Measurements from ENCODE around the gene LSM2. TPM values are rescaled to one million over a fixed set of nuclear protein-coding genes. Genes with fewer than 3 reads are reported as not detected.
"Not testable (repeated sequence)": the region's sequence is repeated elsewhere in the genome, so short reads cannot be mapped to it uniquely, and the experiment has no call there.

LSM2 gene
- 100 to 1,000 TPM; 172 to 174 TPM for total RNA-seq

- Mint-ChIP-seq H3K27ac (peak within 1 kb of the TSS; percentile 86), H3K9me3 (no peaks in the 10 kb centered on the region), H3K4me3 (peak within 1 kb of the TSS; percentile 94), H3K4me1 (ENCODE audit: low read depth) (peaks cover 22% of the 10 kb centered on the region), H3K36me3 (ENCODE audit: low read depth) (peaks cover 9% of the 10 kb centered on the region), H3K27me3 (ENCODE audit: low read depth) (no peaks in the 10 kb centered on the region)
- peak; percentile 98 for DNase-seq
- CTCF ChIA-PET = interaction anchor here (0.5 to 3.6 kb wide), 14 partner anchors 9 to 208 kb away, joined by 3 to 15 read pairs (median 4); partner anchors contain the start of genes HSPA1A, HSPA1B and HSPA1L
- intact Hi-C loops (cut with micrococcal nuclease) = loop anchor here (1.0 kb wide), 2 partner anchors 11 to 21 kb away; partner anchors contain the start of genes HSPA1B and VARS1
Measured at GRCh38 chr6:31806470-31807272, at the start of gene LSM2. LSM2 (minus strand) TSS chr6:31806966; CDS start chr6:31806757, 209 bp downstream.

GRCh38 chr6:31851980-31852718 is 45.4 kb upstream of the LSM2 start:
- H3K4me1 Mint-ChIP-seq (ENCODE audit: low read depth) = not testable (repeated sequence)
- CTCF ChIA-PET = interaction anchor here (0.6 kb wide), 1 partner anchor 802 kb away, joined by 3 read pairs; no protein-coding TSS in a partner anchor

GRCh38 chr6:31851485-31851832 is 44.7 kb upstream of the LSM2 start:
- Mint-ChIP-seq H3K9me3 (peaks cover 4% of the 10 kb centered on the region), H3K4me1 (ENCODE audit: low read depth) (no peaks in the 10 kb centered on the region), H3K4me3 (no peak overlapping the region), H3K36me3 (ENCODE audit: low read depth) (peaks cover 2% of the 10 kb centered on the region), H3K27ac (no peak overlapping the region), H3K27me3 (ENCODE audit: low read depth) (no peaks in the 10 kb centered on the region)
- intact Hi-C loops (cut with micrococcal nuclease) = no loop called here
- CTCF ChIA-PET = interaction anchor here (0.8 kb wide), 1 partner anchor 166 kb away, joined by 3 read pairs; no protein-coding TSS in a partner anchor
- DNase-seq = no peak

More at GRCh38 chr6:31851980-31852718, 45.4 kb upstream of the LSM2 start:
- DNase-seq; H3K27me3 Mint-ChIP-seq (ENCODE audit: low read depth); H3K9me3 Mint-ChIP-seq; H3K27ac Mint-ChIP-seq; H3K4me3 Mint-ChIP-seq; H3K36me3 Mint-ChIP-seq (ENCODE audit: low read depth); intact Hi-C loops (cut with micrococcal nuclease): not testable (repeated sequence)

- no peaks in the 10 kb centered on the region for H3K27me3 Mint-ChIP-seq (ENCODE audit: low read depth)
- H3K4me1 Mint-ChIP-seq (ENCODE audit: low read depth) = no peaks in the 10 kb centered on the region
- H3K36me3 Mint-ChIP-seq (ENCODE audit: low read depth) = peaks cover 2% of the 10 kb centered on the region
- DNase-seq = no peak
- peaks cover 4% of the 10 kb centered on the region for H3K9me3 Mint-ChIP-seq
- H3K27ac Mint-ChIP-seq = no peak overlapping the region
- intact Hi-C loops (cut with micrococcal nuclease) = no loop called here
- no peak overlapping the region for H3K4me3 Mint-ChIP-seq
- CTCF ChIA-PET = interaction anchor here (0.8 kb wide), 1 partner anchor 165 kb away, joined by 3 read pairs; no protein-coding TSS in a partner anchor
Measured at GRCh38 chr6:31850765-31851484, 44.2 kb upstream of the LSM2 start.

GRCh38 chr6:31847276-31847978 is 40.7 kb upstream of the LSM2 start:
- DNase-seq = no peak
- H3K9me3 Mint-ChIP-seq = no peaks in the 10 kb centered on the region
- H3K27ac Mint-ChIP-seq = no peak overlapping the region
- intact Hi-C loops (cut with micrococcal nuclease) = no loop called here
- H3K27me3 Mint-ChIP-seq (ENCODE audit: low read depth) = no peaks in the 10 kb centered on the region
- H3K4me3 Mint-ChIP-seq = no peak overlapping the region
- CTCF ChIA-PET = interaction anchor here (0.7 kb wide), 1 partner anchor 75 kb away, joined by 5 read pairs; no protein-coding TSS in a partner anchor
- no peaks in the 10 kb centered on the region for H3K4me1 Mint-ChIP-seq (ENCODE audit: low read depth)
- H3K36me3 Mint-ChIP-seq (ENCODE audit: low read depth) = peaks cover 1% of the 10 kb centered on the region

GRCh38 chr6:31844507-31844906 is 37.7 kb upstream of the LSM2 start:
- Mint-ChIP-seq H3K4me3 (no peak overlapping the region), H3K4me1 (ENCODE audit: low read depth) (peaks cover under 1% of the 10 kb centered on the region), H3K27me3 (ENCODE audit: low read depth) (no peaks in the 10 kb centered on the region), H3K9me3 (no peaks in the 10 kb centered on the region), H3K36me3 (ENCODE audit: low read depth) (peaks cover 20% of the 10 kb centered on the region), H3K27ac (no peak overlapping the region)
- no peak for DNase-seq
- CTCF ChIA-PET = no interaction called here
- intact Hi-C loops (cut with micrococcal nuclease) = no loop called here

- H3K27ac Mint-ChIP-seq = peak overlapping the region; percentile 18
Measured at GRCh38 chr6:31842053-31842452, 35.3 kb upstream of the LSM2 start.

GRCh38 chr6:31839779-31840126 is 33.0 kb upstream of the LSM2 start:
- H3K4me3 Mint-ChIP-seq; H3K27me3 Mint-ChIP-seq (ENCODE audit: low read depth); H3K9me3 Mint-ChIP-seq; H3K27ac Mint-ChIP-seq; DNase-seq: not testable (repeated sequence)
- intact Hi-C loops (cut with micrococcal nuclease) = loop anchor here (10.0 kb wide), 1 partner anchor 1005 kb away; the partner anchor contains the start of gene PSMB8
- Mint-ChIP-seq H3K4me1 (ENCODE audit: low read depth) (peaks cover 25% of the 10 kb centered on the region), H3K36me3 (ENCODE audit: low read depth) (peaks cover 65% of the 10 kb centered on the region)
- CTCF ChIA-PET = interaction anchor here (0.5 to 2.8 kb wide), 4 partner anchors 9 to 50 kb away, joined by 3 to 8 read pairs (median 4); no protein-coding TSS in a partner anchor

More at GRCh38 chr6:31842053-31842452, 35.3 kb upstream of the LSM2 start:
- peaks cover 43% of the 10 kb centered on the region for H3K36me3 Mint-ChIP-seq (ENCODE audit: low read depth)
- CTCF ChIA-PET = interaction anchor here (0.9 kb wide), 1 partner anchor 220 kb away, joined by 3 read pairs; no protein-coding TSS in a partner anchor
- DNase-seq = no peak
- no peaks in the 10 kb centered on the region for H3K27me3 Mint-ChIP-seq (ENCODE audit: low read depth)
- no peak overlapping the region for H3K4me3 Mint-ChIP-seq
- intact Hi-C loops (cut with micrococcal nuclease) = no loop called here
- H3K9me3 Mint-ChIP-seq = no peaks in the 10 kb centered on the region
- peaks cover 20% of the 10 kb centered on the region for H3K4me1 Mint-ChIP-seq (ENCODE audit: low read depth)

GRCh38 chr6:31838968-31839367 is 32.2 kb upstream of the LSM2 start:
- DNase-seq = no peak
- peaks cover 27% of the 10 kb centered on the region for H3K4me1 Mint-ChIP-seq (ENCODE audit: low read depth)
- H3K4me3 Mint-ChIP-seq = peak overlapping the region; percentile 29
- CTCF ChIA-PET = interaction anchor here (0.5 to 2.8 kb wide), 7 partner anchors 8 to 113 kb away, joined by 3 to 8 read pairs (median 4); partner anchors contain the start of gene HSPA1B
- H3K36me3 Mint-ChIP-seq (ENCODE audit: low read depth) = peaks cover 66% of the 10 kb centered on the region
- H3K27ac Mint-ChIP-seq = no peak overlapping the region
- intact Hi-C loops (cut with micrococcal nuclease) = loop anchor here (10.0 kb wide), 1 partner anchor 1006 kb away; the partner anchor contains the start of gene PSMB8
- no peaks in the 10 kb centered on the region for H3K27me3 Mint-ChIP-seq (ENCODE audit: low read depth)
- no peaks in the 10 kb centered on the region for H3K9me3 Mint-ChIP-seq

GRCh38 chr6:31838114-31838553 is 31.4 kb upstream of the LSM2 start:
- intact Hi-C loops (cut with micrococcal nuclease) = loop anchor here (10.0 kb wide), 1 partner anchor 1007 kb away; the partner anchor contains the start of gene PSMB8
- peaks cover 66% of the 10 kb centered on the region for H3K36me3 Mint-ChIP-seq (ENCODE audit: low read depth)
- CTCF ChIA-PET = interaction anchor here (0.8 to 2.8 kb wide), 4 partner anchors 7 to 113 kb away, joined by 4 to 8 read pairs (median 4); partner anchors contain the start of gene HSPA1B

More at GRCh38 chr6:31838114-31838553, 31.4 kb upstream of the LSM2 start:
- H3K9me3 Mint-ChIP-seq; H3K27me3 Mint-ChIP-seq (ENCODE audit: low read depth); DNase-seq: not testable (repeated sequence)
- peaks cover 29% of the 10 kb centered on the region for H3K4me1 Mint-ChIP-seq (ENCODE audit: low read depth)
- H3K27ac Mint-ChIP-seq = peak overlapping the region; percentile 98
- peak overlapping the region; percentile 94 for H3K4me3 Mint-ChIP-seq

All from activated naive CD4-positive, alpha-beta T cell treated with anti-CD3 and anti-CD28 coated beads for 36 hours (primary cell).